Middle frontal gyrus (tissue), 1 donor: ENCODE measurements around the gene ROBO1.
"Not testable (repeated sequence)": the region's sequence is repeated elsewhere in the genome, so short reads cannot be mapped to it uniquely, and the experiment has no call there.

Experiments used
- DNase-seq: peaks from one replicate; pipeline ENCODE4 v3.0.0-alpha.2; 2015; ENCODE audit warnings: low spot score; ENCODE audit errors: extremely low spot score

Gene ROBO1

DNA sequence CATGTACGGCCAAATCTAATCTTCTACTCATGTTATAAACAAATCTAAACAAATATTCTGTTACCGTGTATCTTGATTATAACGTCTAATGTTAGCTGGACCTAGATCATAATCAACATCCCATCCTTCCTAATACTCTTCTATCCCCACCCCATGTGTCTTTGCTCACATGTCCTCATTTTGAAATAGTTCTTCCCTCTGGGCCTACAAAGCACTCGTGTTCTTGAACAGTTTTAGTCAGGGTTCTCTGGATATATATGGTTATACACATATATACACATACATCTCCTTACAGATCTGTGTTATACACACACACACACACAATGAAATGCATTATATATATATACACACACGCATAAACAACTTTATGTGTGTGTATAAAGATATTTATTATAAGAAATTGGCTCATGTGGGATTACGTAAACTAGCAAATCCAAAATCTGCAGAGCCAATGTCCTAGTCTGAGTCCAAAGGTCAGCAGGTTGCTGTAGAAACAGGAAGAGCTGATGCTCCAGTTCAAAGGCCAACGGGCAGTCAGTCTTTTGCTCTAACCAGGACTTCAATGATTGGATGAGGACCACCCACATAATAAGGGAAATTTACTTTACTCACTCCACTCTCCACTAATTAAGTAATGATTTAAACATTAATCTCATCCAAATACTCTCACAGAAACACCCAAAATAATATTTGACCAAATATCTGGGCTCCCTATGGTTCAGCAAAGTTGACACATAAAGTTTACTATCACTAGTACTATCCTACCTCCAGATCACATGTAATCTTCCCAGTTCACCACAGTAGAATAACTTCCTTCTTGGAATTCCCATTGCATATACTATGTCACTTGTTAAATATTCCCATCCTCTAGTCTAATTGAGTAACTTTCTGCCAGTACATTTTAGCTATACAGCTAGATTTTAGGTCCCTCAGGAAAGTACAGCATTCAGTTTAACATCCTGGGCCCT lies 450.0 kb downstream of the ROBO1 start:
- DNase-seq = no peak

GRCh38 chr3:79314962-79315361 lies 452.8 kb downstream of the ROBO1 start:
- DNase-seq = no peak

- DNase-seq = no peak
Measured at GRCh38 chr3:79314544-79314943, 453.3 kb downstream of the ROBO1 start.

GRCh38 chr3:79310016-79310415 lies 457.8 kb downstream of the ROBO1 start:
- DNase-seq = no peak

DNA sequence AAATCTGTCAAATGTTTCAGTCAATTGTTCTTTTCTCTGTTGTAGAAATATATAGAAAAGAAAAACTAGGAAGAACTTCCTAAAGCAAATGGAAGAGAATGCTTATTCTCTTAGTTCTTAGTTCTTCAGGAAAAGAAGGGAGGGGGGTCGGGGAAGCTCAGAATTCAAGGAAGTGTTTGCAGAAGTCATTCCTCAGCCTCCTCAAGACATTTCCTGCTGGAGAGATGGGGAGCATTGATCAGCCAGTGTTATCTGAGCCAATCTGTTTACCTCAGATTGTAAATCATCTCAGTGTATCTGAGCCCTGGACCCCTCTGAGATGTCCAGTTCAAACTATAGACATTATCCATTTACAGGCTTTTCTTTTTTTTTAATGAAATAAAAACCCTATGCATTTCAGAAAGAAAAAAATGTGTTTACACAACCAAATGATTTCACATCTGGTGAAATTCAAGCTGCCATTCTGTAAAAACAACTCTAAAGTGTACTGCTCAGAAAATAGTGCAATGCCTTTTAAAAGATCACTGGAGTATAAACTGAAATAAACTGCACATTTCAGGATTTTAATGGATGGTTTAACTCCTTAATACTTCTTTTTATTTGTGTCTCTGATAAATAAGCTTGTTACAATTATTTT lies 460.7 kb downstream of the ROBO1 start:
- DNase-seq = no peak

- DNase-seq = not testable (repeated sequence)
Measured at GRCh38 chr3:79299949-79300635, 467.7 kb downstream of the ROBO1 start.

DNA sequence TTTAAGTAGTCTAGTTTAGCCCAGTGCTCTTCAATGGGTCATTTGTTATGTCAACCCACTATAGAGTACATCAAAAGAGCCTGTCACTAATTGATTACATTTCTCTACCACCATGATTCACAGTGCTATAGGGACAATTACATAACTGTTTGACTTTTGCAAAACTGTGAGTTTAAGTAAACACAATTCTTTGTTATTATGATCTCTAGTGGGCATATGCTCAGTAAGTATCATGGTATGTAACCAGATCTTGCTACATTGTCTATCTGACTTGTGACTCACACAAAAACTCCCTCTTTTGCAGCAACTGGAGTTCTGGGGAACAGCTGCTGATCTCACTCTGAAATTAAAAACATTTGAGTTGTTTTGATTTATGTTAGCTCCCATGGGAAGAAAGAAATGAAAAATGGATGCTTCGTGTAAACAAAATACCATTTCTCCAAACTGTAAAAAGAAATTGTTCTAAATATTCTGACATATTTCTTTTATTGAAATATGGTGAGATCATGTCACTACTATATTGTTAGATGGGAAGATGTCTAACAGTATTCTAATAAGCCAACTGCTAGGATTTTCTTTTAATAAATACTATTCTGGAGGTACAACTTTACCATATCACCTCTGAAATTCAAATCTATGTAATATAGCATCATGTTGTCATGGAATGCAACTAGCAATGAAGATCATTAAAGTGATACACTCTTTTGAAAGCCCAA lies 470.4 kb downstream of the ROBO1 start:
- no peak for DNase-seq

DNA sequence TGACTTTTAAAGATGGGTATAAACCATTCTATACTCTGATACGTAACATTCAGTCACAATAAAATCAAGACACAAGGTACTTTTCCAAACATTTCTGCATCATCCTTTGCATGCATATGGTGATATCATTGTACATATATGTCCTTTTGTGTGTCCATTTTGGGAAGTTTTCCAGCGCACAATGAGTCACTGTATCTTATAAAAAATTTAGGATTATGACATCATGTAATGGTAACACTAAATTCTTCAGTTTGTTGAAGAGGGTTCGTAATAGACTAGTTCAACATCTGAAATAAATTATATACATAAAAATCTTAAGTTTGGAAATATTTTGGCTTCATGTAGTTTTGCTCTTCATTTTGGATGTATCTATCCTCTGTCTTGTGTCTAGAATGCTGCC lies 480.9 kb downstream of the ROBO1 start:
- DNase-seq = no peak

DNA sequence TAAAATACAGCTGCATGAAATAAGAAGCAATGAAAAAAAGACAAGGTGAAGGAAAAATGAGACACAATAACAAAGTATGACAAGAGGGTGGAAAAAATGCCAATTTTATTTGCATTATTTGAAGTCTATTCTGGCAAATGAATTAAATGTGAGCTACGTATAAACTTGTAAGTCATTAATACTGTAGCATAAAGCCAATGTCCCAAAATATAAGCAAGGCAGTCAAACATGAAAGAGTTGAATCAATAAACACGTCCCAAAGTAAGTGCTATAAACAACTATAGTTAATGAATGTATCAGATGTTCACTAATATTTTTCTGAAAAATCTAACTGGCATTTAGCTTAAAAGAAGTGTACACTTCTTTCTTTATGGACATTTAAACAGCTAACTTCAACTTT lies 481.9 kb downstream of the ROBO1 start:
- DNase-seq = no peak

DNA sequence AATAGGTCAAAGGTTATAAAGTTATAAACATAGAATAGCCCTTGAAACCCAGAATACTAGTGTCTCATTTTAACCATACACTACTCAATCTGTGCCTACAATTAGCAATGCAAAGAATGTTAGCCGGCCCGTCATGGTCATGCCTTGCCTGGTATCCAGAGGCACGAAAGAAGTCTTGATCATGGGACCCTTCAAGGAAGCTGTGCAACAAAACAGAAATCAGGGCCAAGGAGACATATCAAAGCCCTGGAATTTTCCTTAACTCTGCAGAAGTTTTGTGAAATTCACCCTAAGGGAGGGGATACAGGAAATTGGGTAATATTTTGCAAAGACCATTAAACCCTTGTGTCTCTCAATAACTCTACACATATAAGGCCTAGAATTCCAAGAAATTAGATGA lies 482.4 kb downstream of the ROBO1 start:
- DNase-seq = no peak

DNA sequence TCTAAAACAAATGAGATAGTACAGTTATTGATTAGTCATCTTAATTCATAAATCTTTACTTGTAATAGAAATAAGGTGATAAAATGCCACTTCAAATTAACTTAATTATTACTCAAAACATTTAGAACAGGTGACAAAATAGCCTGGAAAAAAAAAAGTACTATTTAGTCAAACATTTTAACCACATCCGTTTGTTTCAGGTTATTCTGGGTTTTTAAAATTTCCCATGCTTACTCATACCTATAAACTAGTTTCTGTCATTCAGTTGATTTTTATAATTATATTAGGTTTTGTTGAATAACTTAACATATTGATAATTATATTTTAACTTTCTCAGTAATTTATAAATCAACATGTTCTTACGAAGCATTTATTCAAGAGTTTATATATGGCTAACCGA lies 483.0 kb downstream of the ROBO1 start:
- no peak for DNase-seq

GRCh38 chr3:79278681-79279080 lies 489.1 kb downstream of the ROBO1 start:
- no peak for DNase-seq

- no peak for DNase-seq
Measured at GRCh38 chr3:79268422-79268821, 499.4 kb downstream of the ROBO1 start.

GRCh38 chr3:79264892-79265291 lies 502.9 kb downstream of the ROBO1 start:
- DNase-seq = no peak

GRCh38 chr3:79263423-79263822 lies 504.4 kb downstream of the ROBO1 start:
- DNase-seq = no peak

GRCh38 chr3:79258479-79258878 lies 509.3 kb downstream of the ROBO1 start:
- no peak for DNase-seq

DNA sequence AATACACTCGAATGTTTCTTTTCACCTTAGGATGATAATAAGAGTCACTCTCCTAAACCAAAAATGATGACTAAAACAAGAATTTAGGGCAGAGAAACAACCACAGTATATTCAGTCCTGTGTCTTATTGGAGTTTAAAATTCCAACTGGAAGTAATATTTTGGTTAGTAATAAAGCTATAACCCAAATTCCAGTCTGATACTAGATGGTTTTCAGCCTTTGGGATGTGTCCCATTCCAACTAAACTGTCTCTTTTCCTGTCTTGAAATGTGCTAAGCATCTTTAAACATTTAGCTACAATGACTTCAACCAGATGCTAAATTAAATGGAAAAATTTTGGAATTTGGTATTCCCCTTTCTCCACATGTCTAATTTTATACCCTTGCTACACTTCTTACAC lies 510.0 kb downstream of the ROBO1 start:
- no peak for DNase-seq

DNA sequence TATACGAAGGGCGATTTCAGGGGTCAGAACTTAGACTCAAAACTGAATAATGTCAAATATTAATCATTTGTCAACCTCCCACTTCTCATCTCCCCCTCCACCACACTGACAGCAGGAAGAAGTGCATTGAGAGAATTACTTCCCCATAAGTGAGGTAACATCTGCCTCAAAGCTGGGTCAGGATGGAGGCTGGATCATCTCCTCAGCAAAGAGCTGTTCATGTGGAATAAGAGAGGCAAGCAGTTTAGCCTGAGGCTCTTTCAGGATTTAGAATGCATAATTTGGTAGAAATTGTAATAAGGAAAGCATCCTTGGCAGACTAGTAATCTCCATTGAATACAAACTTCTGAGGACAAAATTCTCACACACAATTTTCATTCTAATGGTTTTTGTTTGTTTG lies 512.1 kb downstream of the ROBO1 start:
- DNase-seq = no peak

DNA sequence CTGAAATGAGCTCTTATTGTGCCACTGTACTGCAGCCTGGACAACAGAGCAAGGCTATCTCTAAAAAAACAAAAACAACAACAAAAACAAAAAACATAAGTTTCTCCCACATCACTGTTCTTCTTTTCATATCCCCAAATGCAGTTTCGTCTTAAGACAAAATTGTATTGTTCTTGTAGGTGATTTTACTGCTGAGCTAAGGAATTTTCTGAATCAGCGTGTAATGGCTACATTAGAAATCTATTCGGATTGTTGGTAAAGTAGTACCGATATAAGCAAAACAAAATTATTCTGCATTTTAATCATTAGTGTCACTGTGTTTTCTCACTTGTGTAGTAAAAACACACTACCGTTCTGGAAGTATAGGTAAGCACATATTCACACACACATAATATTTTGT lies 512.5 kb downstream of the ROBO1 start:
- no peak for DNase-seq

DNA sequence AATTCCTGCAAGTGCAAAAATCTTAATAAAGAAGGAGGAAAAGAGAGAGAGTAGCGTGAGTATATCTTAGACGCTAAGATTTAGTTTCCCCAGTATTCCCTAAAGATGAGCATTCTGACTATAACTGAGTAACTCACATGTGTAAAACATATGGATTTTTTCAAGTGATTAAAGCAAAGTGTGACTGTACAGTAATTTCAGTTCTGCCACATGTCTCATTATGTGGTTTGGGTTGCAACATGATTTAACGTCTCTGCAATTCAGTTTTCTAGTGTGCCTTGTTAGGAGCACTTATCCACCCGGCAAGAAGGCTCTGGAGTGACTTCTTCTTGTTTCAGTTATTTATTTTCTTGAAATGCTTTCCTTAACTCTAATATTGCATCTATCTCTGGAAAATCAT lies 514.1 kb downstream of the ROBO1 start:
- no peak for DNase-seq

DNA sequence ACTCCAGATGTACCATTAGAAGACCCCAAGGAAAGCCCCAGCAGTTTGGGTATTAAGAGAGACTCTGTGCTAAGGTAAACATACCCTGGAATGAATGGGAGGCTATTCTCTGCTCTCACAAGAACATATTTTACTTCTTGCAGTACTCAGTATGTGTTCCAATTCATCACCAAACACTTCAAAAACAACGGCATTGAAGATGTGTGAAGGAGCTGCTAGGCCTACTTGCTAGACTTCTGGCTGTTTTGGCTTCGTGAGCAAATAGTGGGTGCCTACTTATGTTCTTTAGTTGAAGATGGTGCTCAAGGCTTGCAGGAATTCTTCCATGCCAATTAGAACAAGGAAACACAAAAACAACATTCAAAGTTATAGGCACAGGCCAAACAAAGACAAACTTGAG lies 514.5 kb downstream of the ROBO1 start:
- DNase-seq = no peak

DNA sequence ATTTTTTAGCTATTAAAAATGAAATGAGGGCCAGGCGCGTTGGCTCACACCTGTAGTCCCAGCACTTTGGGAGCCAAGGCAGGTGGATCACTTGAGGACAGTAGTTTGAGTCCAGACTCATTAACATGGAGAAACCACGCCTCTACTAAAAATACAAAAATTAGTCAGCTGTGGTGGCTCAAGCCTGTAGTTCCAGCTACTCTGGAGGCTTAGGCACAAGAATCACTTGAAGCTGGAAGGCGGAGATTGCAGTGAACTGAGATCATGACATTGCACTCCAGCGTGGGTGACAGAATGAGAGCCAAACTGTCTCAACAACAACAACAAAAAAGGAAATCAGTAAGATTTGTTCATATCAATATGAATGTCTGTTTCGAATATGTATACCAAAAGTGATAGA lies 517.1 kb downstream of the ROBO1 start:
- no peak for DNase-seq
